SK-MEL-5 (cell line): ENCODE results near the gene RTL1. TPM values are rescaled to one million over a fixed set of nuclear protein-coding genes. Genes with fewer than 3 reads are reported as not detected.

ENCODE experiments used
- DNase-seq: peaks from one replicate; pipeline ENCODE4 v3.0.0-alpha.2; 2016; ENCODE audit warnings: low read depth, low spot score
- in situ Hi-C: cut with HindIII; loops from 2 replicates; pipeline ENCODE4 v1.10.0; 2016; ENCODE audit warnings: low sequenced_read_pairs, high pct_unique_total_duplicates, low pct_unique_long_range_greater_than_20kb
- total RNA-seq: library from RNA; depleted of rRNA; stranded (reverse); fragments of >200 nt; shearing (Covaris generic); gene quantifications from 2 replicates; pipeline ENCODE4 v1.2.3, GENCODE V29; 2014

The RTL1 gene
- total RNA-seq, 1 experiment from 2014 or later: not detected

DNA sequence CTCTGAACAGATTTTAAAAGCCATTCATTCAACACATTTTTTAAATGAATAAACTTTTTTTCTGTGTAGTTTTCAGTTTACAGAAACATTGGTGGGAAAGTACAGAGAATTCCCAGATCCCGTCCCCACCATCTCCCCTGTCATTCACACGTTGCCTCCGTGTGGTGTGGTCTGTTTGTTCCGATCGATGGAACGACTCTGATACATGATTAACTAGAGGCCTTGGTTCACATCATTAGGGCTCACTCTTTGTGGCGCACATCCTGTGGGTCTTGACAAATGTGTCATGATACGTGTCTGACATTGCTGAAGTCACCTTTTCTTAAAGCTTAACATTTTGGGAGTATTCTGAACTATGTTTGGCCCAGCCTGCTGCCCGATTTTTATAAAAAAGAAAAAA, 59.1 kb downstream of the RTL1 start:
- in situ Hi-C loops: no loop called here
- no peak for DNase-seq

- in situ Hi-C loops: no loop called here
- DNase-seq: no peak
These were observed 59.5 kb downstream of the RTL1 start for GRCh38 chr14:100844082-100844408.

DNA sequence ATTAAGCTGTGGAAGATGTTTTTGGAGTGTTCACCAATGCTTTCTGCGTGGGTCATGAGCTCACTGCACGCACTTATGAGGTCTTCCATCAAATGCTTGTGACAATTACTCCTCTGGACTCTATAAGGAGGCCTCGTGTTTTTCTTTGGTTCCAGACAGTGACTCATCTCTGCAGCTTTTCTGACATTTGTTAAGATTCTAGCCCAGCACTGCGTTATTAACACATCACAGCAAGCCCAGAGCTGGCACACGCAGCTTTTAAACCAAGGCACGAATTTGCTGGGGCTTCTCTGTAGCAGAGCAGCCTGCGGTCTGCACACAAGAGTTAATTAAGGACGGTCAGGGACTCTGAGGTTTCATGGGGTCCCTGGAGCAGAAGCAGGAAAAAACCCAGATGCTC, 60.7 kb downstream of the RTL1 start:
- peak; percentile 37 for DNase-seq
- in situ Hi-C loops: no loop called here

DNA sequence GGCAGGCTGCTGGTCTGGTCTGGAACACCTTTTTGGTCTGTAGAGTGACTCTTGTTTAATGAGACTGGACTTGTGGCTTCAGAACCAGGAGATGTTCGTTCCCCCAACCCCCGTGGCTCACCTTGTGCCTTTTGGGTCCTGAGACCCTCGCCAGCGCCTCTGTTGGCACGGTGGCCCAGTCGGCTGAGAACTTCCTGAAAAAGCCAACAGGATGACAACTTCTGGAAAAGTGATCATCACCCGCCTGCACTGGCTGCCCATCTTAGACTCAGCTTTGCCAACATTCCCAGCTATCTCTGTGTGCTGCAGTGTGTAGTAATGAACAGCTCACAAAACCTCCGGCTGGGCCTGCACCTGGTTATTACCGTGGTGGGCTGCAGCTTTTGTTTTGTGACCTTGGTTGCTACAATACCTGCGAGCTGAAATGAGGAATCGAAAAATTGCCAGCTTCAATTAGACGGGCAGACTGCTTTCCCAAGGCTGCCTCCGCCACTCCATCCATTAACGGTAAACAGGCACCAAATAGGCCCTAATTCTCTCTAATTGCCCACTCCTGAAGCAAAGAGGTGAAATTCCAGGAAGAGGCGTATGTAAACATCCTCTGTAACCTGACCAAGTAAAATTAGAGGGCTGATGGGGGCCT, 61.6 kb downstream of the RTL1 start:
- in situ Hi-C loops: no loop called here
- no peak for DNase-seq

- no peak for DNase-seq
- in situ Hi-C loops: no loop called here
These were observed 62.3 kb downstream of the RTL1 start for GRCh38 chr14:100841066-100841760.

GRCh38 chr14:100840286-100841065, 63.0 kb downstream of the RTL1 start:
- no peak for DNase-seq
- in situ Hi-C loops: no loop called here

GRCh38 chr14:100839681-100840111, 63.8 kb downstream of the RTL1 start:
- in situ Hi-C loops: no loop called here
- DNase-seq: no peak

- in situ Hi-C loops: no loop called here
- DNase-seq: no peak
These were observed 64.3 kb downstream of the RTL1 start for GRCh38 chr14:100839315-100839585.

- in situ Hi-C loops: no loop called here
- DNase-seq: no peak
These were observed 64.8 kb downstream of the RTL1 start for GRCh38 chr14:100838493-100839314.

DNA sequence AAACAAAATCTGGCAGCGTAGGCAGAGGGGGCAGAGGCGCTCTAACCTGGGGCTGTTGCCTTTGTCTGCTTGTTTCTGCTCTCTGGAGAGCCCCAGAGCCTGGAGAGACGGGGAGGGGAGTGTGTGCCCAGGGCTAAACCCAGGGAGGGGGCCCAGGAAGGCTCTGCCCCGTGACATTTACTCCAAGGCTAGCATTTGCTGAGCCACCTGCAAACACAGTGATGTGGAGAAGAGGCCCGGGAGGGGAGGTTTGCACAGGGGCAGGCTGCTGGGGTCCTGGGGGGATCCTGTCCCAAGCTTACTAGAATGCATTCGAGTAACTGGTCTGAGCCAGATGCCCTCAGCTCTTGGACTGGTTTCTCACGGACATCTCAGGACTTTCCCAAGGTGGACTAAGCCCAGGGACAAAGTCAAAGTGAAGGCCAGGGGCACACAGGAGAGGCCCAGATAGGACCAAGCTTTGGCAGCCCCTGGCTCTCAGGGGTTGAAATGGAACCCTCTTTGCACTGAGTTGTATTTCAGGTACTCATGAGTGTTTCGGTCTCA, 65.6 kb downstream of the RTL1 start:
- in situ Hi-C loops: no loop called here
- DNase-seq: no peak

- DNase-seq: no peak
- in situ Hi-C loops: no loop called here
These were observed 66.3 kb downstream of the RTL1 start for GRCh38 chr14:100836941-100837804.

DNA sequence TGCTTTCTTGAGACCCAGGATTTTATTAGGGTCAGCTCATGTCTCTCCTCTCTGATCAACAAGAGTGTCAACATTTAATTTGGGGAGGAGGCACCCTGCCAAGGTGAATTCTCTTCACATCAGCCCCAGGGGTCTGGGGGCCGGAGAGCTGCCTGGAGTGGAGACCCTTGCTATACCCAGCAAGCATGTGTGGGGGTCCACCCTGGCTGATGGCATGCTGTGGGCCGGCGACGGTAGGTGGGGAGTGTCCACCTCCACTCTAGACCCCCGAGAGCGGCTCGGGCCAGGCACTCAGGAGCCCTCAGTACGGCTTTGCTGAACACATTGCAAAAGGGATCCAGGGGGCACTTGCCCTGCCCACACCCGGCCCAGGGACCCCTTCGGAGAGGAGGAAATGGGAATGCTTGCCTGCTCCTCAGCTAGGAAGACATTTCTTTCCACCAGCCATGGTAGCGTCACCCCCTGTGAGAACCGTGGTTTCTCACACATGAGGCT, 67.2 kb downstream of the RTL1 start:
- in situ Hi-C loops: no loop called here
- no peak for DNase-seq

DNA sequence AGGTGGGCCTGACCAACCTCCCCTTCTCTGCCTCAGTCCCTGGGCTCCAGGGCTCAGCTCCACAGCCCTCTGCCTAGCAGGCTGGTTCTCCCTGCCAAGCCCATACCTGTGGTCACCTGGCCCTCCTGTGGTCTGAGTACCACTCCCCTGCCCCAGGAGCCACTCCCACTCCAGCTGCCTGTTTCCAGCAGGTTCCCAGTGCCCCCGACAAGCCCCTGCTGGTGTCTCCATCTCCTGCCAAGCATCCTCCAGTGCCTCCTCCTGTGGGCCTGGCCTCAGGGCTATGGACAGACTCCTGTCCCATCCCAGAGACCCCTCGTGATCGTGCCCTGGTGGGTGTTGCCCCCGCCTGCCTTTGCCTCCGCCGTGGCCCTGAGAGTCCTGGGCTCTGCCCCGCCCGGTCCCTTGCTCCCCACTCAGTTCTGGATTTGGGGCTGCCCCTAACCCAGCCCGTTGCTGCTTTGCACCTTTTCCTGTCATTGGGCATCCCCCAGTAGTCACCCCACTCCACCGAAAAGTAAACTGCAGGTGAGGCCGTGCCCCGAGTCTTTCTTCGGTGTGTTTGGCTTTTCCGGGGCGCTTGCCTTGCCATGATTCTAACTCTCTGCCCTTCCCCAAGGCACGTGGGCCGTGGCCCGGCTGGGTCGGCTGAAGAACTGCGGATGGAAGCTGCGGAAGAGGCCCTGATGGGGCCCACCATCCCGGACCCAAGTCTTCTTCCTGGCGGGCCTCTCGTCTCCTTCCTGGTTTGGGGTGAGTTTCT, 67.8 kb downstream of the RTL1 start:
- no peak for DNase-seq
- in situ Hi-C loops: no loop called here

DNA sequence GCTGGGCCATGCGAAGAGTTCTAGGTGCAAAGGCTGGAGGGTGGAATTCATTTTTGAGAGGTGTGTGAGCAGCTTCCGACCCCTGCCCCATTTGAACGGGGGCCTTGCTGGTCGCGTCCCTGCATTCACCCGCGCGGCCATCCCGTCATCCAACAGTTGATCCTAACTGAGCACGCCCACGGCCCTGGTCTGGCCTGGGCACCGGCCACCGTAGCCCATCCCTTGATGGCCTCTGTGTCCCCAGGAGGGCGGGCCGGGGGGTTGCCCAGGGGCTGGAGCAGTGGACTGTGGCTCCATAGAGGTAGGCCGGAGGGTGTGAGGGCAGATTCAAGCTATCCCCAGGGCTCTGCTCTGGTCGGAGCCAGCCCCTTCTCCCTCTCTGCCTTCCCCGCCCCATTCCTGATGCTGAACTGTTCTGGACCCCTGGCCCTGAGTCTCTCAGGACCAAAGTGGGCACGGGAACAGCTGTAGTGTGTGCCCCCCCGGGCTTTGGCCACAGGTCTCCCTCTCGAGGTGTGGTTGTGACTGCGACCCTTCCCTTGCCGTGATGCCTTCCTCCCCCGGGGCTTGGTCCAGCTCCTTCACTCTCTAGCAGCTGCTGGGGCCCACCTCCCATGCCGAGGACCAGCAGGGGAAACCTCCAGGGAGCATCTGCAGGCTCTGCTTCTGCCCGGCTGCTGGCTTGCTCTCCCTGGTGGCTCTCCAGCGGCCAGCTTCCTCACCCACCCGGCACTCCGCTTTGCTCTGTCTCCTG, 68.6 kb downstream of the RTL1 start:
- DNase-seq: no peak
- in situ Hi-C loops: no loop called here

- DNase-seq: no peak
- in situ Hi-C loops: no loop called here
These were observed 69.3 kb downstream of the RTL1 start for GRCh38 chr14:100834082-100834793.
